Stimulated activated CD8-positive, alpha-beta memory T cell treated with anti-CD3 and anti-CD28 coated beads, Interleukin-15, amount 100 ng/mL, for 4 hours (primary cell): ENCODE measurements around the gene DOCK9.

ENCODE experiments used
- DNase-seq, 2 donors: peaks; one replicate each; pipeline ENCODE4 v3.0.0-alpha.2; 2020; ENCODE audit warnings: low read depth in 2 of 2

DOCK9 gene

GRCh38 chr13:98945863-98946605 is 31.8 kb downstream of the DOCK9 start:
- DNase-seq: no peak

GRCh38 chr13:98944336-98944735 is 33.5 kb downstream of the DOCK9 start:
- no peak for DNase-seq

DNA sequence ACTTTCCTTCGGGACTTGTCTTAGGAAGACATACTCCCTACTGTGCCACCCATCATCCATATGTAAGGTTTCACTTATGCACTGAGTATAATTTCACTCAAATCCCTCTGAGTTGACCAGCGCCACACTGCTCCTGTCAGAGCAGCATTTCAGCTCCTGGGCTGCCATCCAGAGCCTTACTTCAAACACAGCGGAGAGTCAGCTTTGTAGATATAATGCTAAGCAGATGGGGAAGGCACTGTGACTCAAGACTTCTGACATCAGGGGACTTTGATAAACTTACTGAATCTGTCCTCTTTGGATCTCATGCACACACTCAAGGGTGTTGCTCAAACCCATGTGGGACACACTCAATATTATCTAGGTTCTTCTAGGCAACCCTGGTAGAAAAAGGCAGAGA is 34.9 kb downstream of the DOCK9 start:
- no peak for DNase-seq

DNA sequence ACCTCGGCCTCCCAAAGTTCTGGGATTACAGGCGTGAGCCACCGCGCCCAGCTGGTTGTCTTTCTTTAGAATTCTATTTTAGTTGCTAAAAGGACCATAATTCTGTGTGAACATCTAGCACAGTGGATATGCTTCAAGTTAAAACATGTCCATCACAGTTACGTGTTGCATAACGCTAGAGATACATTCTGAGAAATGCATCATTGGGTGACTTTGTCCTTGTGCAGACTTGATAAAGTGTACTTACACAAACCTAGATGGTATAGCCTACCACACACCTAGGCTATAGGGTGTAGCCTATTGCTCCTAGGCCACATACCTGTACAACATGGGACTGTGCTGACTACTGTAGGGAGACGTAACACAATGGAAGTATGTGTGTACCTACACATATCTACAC is 35.4 kb downstream of the DOCK9 start:
- no peak for DNase-seq

GRCh38 chr13:98941536-98941935 is 36.3 kb downstream of the DOCK9 start:
- no peak for DNase-seq

DNA sequence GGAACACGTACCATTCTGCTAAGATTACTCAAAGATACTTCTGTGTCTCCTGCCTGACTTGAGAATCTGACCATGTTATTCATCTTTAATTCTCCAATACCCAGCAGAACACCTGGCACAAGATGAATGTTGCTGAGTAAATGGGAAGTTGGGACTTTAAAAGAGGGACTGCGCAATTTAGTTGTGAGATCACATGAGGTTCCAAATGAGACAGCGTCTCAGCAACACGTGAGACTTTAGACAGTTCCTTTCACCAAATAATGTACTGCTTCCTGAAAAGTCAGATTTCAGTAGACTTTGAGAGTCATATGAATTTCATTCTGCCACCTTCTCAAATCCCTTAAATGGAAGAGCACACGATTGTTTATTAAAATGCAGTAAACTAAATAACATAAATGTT is 36.7 kb downstream of the DOCK9 start:
- no peak for DNase-seq

GRCh38 chr13:98940325-98941001 is 37.4 kb downstream of the DOCK9 start:
- DNase-seq: no peak

- DNase-seq: no peak
Measured at GRCh38 chr13:98939660-98940191, 38.1 kb downstream of the DOCK9 start.

DNA sequence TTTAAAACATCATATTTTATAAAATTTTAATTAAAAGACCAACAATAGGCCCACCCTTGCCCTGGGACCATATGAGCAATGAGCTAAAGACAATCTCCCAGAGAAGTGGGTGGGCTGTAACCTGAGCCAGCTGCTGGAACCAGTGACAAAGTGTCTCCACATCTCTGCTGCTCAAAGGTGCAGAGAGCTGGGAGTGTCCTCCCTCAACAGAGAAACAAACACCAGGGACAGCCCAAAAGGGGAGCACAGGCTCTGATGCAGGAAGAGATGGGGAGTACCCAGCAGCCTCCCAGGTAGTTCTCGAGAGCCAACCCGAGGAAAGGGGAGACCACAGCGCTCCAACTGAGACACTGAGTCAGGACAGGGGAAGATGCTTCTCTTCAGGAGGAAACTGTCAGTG is 39.1 kb downstream of the DOCK9 start:
- no peak for DNase-seq

DNA sequence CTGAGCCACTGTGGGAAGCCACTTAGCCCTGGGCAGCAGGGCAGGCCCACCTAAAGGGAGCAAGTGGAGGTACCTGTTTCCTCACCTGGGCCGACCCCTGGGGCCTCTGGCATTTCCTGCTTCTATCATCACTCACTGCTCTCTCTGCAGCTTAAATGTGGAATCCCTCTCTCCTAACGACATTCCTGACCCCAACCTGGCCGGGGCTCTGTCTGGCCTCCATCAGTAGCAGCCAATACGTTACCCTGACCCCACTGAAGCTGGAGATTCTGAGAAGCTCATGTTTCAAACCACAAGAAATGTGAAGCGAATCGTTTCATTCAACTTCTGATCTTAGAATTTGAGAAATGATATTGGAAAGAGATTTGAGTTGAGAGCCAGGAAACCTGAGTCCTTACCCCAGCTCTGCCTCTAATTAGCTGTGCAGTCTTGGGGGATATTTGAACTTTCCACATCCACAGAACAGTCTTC is 39.9 kb downstream of the DOCK9 start:
- DNase-seq: no peak

DNA sequence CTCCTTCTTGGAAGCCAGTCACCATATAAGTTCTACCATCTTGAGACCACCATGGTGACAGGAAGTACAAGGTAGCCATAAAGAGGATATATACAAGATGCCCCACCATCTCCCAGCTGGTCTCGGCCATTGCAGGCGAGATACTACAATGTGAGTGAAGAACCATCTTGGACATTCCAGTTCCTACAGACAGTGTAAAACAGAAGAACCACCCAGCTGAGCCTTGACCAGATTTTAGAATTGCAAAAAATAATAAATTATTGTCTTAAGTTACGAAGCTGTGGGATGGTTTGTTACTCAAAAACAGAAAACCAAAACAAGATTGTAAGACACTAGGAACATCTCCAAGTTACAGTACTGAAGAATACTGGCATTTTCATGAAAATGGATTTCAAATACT is 43.6 kb downstream of the DOCK9 start:
- no peak for DNase-seq

- DNase-seq: no peak
Measured at GRCh38 chr13:98930151-98930591, 47.7 kb downstream of the DOCK9 start.

DNA sequence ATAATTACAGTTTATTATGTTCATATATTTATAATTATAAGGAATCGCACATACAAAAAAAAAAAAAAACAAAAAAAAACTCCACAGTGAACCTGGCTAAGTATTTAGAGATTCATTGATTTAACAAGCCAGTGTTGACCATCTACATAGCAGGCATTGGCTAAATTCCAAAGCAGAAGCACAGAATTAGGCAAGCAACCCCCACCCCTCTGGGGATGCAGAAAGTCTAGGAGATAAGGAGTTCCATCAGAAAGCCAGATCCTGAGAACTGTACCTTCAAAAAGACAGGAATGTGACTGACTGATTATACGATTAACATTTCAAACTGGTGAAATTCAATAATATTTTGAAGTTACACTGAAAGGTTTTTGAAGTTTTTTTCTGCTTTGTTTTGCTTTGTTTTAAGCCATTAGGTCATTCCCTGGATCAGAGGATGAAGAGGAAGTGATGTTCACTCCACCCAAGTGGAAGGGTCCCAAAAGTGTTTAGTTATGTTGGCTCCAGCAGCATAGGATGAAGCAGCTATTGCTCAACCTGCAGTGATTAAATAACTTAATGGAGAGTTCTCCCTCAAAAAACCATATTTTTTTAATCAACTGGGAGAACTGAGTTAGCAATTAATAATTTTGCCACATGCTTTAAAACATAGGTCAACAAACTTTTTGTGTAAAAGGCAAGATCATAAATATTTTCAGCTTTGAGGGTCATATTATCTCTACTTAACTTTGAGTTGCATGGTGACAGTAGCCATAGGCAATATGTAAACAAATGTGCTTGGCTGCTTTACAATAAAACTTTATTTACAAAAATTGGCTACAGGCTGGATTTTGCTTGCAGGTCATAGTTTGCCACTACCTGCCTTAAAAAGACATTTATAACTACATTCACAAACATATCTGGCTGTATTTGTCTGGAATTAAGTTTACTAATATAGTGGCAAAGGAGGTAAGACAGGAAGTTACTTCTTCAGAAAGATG is 49.6 kb downstream of the DOCK9 start:
- DNase-seq: no peak

DNA sequence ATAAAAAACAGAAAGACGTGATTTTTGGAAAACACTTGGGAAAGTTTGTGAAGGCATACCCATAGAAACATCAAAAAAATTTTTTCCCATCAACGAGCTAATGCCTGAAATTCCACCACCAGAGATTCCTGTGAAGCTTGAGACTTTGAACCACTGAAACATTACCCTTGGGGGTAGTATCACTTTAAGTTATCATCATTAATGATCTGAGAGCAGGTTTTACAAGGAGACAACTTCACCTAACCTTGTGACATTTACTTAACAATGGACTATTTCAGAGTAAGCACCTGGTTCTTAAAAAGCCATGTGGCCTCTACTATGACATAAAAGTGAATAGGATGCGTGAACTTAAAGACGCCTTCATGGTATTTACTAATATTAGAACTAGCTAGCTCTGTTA is 51.9 kb downstream of the DOCK9 start:
- no peak for DNase-seq

GRCh38 chr13:98923641-98924397 is 54.0 kb downstream of the DOCK9 start:
- no peak for DNase-seq

DNA sequence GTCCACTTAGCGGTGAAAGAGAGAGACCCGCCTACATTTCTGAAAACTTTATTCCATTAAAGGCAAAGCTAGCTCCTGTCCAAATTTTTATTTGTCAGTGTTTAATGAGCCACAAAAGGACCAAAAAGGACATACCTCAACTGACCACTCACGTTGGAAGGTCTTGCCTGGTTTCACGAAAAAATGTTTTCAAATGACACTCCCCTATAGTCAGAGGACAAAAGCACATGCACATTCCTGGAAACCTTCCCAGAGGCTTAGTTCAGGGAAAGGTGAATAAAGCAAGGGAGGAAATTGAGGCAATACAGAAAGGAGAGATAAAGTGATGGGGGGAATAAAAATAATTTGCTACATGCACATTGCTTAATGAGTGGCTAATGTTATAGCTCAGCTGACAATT is 55.6 kb downstream of the DOCK9 start:
- no peak for DNase-seq

DNA sequence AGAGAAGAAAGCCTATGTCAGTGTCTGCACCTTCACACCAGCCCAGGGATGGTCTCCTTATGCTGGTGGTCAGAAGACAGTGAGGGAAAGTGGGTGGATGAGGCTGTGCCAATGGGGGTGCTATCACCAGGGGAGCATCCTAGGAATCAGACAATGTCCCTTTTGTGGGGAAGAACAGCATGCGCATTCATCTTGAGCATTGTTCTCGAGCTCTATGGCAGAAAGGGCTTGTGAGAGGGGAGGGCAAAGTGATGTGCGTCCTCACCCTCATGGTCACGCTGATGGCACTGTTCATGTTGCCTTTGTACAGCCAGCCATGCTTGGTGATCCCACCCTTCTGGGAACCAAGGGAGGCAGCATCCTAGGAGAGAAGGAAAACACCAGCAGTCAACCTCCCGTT is 56.1 kb downstream of the DOCK9 start:
- no peak for DNase-seq

DNA sequence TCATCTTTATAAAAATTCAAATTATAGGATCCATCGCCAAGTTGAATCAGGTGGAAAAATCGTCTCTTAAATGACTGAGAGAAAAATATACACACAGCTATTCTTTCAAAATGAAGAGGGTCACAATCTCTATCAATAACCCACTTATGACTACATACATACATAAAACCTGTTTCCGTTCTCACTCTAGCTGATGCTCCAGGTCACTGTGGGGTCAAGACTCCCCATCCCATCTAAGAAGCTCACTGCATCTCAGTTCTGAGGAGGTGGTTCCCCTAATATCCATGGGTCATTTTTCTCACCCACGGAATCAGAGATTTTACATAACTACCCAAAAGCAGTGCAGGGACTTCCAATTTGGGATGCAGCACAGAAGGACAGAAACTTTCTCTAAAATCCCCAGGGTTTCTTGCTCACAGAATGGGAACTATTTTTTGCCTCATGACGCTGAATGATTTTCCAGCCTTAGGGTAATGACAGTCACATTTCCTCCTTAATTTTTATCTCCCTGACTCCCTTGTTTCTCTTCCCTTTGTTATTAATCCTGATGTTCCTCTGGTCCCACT is 56.8 kb downstream of the DOCK9 start:
- no peak for DNase-seq

- no peak for DNase-seq
Measured at GRCh38 chr13:98919566-98919965, 58.3 kb downstream of the DOCK9 start.

DNA sequence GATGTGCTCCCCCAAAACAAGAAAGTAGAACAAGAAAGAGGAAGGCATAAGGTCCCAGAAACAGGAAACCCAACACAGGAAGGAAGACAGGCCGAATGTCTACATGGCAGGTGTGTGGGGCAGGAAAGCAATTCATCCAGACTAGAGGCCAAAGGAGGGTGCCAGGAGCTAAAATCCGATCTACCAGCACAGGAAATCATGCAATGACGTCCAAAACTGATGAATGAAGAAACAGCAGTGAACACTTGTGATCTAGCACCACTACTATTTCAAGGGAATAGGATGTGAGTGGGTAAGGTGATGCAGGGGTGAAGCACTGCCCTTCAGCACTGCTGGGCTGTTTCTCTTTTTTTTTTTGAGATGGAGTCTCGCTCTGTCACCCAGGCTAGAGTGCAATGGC is 59.1 kb downstream of the DOCK9 start:
- DNase-seq: no peak

GRCh38 chr13:98917116-98917515 is 60.7 kb downstream of the DOCK9 start:
- DNase-seq: no peak
